GM12801 (cell line): ENCODE data around the gene SPRR3.

Experiments
- TF ChIP-seq, protein P1 (sequence below): IDR thresholded peaks from one replicate; pipeline ENCODE4 v1.5.1; 2011; ENCODE audit warnings: control low read depth; ENCODE audit not compliant: insufficient read length; ENCODE audit errors: extremely low read depth

SPRR3 gene

GRCh38 chr1:152998476-152998875 lies 3.1 kb upstream of the SPRR3 start:
- TF ChIP-seq, protein P1, sequence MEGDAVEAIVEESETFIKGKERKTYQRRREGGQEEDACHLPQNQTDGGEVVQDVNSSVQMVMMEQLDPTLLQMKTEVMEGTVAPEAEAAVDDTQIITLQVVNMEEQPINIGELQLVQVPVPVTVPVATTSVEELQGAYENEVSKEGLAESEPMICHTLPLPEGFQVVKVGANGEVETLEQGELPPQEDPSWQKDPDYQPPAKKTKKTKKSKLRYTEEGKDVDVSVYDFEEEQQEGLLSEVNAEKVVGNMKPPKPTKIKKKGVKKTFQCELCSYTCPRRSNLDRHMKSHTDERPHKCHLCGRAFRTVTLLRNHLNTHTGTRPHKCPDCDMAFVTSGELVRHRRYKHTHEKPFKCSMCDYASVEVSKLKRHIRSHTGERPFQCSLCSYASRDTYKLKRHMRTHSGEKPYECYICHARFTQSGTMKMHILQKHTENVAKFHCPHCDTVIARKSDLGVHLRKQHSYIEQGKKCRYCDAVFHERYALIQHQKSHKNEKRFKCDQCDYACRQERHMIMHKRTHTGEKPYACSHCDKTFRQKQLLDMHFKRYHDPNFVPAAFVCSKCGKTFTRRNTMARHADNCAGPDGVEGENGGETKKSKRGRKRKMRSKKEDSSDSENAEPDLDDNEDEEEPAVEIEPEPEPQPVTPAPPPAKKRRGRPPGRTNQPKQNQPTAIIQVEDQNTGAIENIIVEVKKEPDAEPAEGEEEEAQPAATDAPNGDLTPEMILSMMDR, result no peak

DNA sequence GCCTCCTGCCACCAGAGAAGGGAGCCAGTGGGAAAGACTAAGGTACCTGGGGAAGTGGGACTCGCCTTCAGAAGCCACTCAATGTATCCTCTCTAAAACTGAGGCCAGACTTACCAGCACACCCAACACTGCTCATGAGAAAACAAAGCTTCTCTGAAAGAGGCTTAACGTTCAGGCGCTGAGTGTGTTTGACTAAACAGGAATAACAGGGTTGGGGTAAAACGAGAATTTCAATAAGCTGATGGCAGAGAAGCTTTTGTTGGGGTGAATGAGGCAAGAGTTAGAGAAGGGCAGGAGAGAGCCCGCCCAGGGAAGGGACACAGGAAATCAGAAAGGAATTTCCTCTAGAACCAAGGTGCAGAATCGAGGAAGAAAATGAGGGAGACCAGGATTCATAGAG lies 1.7 kb upstream of the SPRR3 start:
- TF ChIP-seq, protein P1, result no peak

DNA sequence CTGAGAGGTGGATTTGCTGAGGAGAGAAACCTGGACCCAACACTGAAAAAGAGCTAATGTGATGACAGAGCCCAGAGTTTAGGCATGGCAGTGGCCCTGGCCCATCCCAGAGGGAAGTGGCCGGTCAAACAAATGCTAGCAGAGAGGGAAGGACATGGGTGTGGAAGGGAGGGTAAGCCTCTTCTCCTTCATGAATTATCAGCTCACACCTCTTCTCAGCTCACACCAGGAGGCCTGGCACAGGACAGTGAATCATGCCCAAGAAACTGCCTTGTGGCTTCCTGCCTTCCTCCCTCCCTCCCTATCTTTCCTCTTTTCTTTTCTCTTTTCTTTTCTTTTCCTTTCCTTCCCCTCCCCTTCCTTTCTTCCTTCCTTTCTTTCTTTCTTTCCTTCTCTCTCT lies 1.3 kb upstream of the SPRR3 start:
- TF ChIP-seq, protein P1, result no peak

GRCh38 chr1:153023109-153023508 lies 21.6 kb downstream of the SPRR3 start:
- TF ChIP-seq, protein P1, result no peak

- TF ChIP-seq, protein P1, result no peak
These were observed 22.9 kb downstream of the SPRR3 start for GRCh38 chr1:153024413-153024812.

DNA sequence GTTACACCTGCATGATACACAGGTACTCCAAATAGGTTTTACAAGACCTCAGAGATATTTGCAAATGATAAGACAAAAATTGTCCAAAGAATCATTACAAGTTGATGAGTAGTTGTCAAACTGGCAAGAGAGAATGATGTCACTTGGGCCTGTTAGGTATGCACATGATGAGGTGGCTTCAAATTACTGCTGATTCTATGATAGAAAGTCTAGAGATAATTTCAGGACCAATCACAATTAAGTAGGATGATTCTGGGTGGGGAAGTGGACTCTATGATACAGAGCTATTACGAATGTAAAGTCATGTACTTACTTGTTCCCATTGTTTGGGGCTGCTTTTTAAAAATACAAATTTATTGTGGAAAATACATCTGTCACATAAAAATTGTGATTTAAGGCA lies 24.2 kb downstream of the SPRR3 start:
- TF ChIP-seq, protein P1, result no peak

DNA sequence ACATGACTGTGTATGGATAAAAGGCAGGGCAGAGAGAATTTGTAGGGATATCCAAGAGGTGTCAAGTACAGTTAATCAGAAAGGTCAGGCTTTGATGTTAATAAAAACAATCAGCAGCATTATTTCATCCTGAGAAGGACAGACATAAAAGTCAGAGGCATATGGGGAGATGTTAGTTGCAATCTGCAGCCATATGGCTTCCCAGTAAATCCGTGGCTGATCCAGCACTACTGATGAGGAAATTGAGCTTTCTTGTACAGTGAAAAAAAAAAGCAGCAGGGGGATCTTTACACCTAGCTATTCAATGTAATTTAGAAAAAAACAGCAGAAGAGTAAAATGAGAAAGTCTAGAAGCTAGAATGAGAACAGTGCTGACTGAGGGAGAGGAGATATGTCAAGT lies 27.2 kb downstream of the SPRR3 start:
- TF ChIP-seq, protein P1, result no peak

DNA sequence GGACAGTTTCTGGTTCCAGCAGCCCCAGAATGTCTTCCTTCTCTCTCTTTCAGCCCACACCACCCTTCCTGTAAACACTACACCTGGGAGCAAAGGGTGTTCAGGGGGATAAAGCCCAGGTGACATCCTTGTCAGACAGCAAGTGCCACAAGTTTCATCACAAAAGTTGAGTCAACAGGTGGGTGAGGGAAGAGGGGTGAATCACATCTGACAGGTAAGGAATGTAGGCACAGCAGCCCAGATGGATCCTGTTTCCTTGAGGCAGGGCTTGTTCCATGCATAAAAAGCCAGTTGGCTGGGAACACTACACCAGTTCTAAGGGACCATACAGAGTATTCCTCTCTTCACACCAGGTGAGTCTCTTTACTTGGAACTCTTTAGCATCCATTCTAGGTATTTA lies 29.3 kb downstream of the SPRR3 start, which contains the start of gene SPRR1B:
TSS of gene SPRR1B (plus strand) at position 309 of the 400 bp plus-strand sequence. CDS start 1,143 bp downstream, outside the sequence.
- TF ChIP-seq, protein P1, result no peak
